NCI-H524 (cell line): ENCODE data around the gene LTN1.

Source experiments
- DNase-seq, 2 experiments: peaks; one replicate each; lab custom pipeline; 2025; lab: John Stamatoyannopoulos, UW

Gene LTN1

DNA sequence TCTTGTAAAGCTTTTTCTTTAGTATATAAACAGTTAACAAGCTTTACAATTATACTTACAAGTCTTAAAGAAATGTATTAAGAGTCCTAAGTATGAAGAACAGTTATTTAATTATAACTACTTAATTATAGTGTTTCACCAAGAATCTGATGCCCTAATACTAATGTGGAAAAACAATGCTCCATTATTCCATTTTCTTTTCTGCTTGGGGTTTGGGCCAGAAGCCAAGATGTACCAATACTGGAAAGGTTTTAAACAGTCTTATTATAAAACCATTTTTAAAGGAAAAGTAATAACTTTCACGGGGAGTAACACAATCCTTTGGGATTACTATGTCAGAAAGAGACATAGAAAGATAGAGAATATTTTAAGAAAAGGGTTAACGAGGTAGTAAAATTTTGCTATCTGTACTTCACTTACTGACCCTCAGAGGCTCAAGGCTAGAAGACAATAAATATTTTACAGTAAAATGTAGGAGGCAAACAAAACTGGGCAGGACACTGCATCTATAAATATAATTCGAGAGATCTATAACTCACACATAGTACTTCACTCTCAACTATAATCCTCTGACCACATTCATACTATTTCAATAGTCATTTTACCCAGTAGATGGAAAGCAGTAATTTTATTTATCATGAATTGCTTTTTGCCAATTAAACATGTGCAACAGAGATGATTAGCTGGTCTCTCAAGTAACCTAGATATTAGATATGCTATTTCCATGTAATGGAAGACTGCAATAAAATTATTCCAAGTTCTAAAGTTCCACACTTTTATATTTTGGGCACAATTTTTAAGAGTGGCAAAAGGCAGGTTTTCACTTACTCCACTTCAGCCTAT lies 63.9 kb downstream of the LTN1 start:
- DNase-seq: no peak

DNA sequence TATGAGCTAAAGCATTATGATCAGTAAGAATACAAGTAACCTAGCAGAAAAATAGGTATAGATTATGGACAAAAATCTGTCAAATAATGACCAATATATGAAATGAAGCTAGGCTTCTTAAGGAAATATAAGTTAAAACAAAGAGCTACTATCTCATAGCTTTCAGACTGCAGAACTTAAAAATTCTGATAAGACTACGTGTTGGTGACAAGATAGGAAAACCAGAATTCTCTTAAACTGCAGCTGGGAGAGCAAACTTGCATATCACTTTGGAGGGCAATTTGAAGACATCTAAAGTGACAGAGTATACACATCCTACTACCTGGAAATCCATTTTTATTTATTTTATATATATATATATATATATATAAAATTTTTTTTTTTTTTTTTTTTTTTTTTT lies 65.5 kb downstream of the LTN1 start:
- DNase-seq: no peak

DNA sequence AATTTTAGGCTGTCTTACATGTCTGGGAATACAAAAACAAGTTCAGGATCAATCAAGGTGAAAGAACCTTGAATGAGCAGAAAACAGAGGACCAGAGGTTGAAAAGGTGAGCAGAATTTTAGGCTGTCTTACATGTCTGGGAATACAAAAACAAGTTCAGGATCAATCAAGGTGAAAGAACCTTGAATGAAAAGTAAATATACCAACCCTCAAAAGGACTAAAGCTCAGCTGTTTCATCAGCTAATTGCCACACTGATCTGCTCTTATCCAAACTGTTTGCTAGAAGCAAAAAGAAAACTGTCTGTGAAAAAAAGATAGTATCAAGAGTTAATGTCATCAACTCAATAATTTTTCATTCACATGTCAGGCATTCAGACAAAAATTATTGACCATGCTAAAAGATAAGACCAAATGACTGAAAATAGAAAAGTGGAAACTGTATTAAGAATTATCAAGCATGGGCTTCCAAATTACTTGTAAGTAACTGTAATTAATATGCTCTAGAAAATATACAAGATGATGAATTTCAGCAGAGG lies 69.2 kb downstream of the LTN1 start:
- DNase-seq: no peak

DNA sequence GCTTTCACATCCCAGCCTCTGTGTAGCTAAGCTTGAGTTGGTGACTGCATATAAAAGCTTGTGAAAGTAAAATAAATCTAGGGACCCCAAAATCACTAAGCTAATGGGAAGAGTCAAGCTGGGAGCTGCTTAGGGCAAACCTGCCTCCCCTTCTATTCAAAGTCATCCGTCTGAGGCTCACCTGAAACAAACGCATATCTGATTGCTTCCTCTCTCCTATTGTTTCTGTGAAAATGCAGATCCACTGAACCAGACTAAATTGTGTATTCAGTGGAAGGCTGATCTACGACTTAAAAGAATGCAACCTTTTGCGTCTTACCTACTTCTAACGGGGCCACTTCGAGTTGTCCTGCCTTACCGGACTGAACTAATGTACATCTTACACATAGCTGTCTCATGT lies 70.3 kb downstream of the LTN1 start:
- DNase-seq: no peak

DNA sequence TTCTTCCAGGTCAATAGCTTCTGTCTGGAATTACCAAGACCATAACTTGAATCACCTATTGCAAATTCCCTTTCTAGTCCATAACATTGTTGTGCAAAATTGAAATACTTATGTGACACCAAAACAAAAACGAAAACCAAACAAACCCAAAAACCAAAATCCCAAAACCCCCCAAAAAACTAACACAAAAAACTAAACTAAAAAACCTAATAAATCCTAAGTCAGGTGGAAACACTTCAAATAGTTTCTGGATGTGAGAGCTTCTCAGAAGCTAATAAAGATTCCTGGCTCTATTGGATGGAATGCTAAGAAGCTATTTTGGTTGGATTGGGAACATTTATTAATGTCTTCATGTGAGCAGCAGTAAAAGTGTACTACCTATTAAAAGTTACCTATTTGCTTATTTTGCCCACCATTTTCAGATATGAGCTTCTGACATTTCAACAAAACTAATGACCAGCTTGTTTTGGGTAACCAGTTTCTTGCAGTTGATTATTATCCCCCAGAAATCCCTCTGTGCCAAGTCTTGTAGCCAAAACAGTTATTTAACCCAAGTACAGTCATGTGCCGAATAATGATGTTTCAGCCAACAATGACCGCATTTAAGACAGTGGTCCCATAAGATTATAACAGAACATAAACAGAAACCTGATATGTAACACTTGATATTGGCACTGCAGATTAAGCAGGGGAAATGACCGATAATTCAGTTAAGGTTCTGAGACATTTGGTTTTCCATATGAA lies 76.4 kb downstream of the LTN1 start:
- no peak for DNase-seq

DNA sequence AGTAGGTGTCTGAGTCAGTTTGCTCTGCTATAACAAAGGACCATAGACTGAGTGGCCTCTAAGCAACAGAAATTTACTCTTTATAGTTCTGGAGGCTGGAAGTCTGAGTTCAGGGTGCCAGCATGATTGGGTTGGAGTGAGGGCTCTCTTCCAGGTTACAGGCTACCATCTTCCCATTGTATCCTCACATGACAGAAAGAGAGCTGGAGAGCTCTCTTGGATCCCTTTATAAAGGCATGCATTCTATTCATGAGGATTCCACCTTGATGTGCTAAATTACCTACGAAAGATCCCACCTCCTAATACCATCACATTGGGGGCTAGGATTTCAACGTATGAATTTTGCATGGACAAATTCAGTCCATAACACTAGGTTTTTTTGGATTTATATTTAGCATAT lies 79.6 kb downstream of the LTN1 start:
- no peak for DNase-seq

DNA sequence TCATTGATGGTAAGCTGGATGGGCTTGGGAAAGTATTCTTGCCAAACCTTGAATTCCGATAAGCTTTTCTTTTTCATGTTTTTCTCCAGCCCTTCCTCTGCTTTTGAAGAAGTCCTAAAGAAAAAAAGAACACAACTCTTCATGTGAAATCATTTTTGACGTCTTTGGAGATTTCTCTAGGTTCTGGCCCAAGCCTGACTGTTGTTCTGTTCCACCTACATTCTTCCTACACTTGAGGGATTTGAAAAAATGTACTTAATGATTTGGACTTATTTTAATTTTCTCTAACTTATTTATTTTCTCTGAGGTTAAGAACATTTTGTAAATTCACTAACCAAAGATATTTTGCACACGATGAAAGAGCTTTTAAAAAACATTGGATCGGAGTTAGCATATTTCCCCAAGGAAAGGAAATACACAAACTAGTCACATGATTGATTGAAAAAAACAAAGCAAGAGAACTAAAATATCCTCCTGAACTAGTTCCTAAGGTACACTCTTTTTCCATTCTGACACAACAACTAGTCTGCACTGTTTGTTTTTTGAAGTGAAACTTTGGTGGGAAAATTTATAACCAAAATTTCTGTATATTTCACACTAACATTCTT lies 82.3 kb downstream of the LTN1 start:
- DNase-seq: no peak

DNA sequence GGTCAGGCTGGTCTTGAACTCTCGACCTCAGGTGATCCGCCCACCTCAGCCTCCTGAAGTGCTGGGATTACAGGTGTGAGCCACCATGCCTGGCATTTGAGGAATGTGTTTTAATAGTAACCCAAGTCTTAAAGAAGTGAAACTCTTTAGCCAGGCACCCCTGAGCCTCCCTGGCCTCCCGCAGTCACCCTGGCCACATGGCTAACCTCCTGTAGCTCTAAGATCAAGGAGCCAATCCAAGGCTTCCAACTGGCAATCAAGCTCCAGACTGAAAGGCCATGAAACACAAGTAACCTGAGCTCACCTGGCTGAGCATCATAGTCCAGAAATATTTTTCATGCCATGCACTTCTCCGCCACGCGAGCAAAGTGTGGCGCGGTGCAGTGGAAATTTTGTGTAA lies 84.3 kb downstream of the LTN1 start:
- no peak for DNase-seq

DNA sequence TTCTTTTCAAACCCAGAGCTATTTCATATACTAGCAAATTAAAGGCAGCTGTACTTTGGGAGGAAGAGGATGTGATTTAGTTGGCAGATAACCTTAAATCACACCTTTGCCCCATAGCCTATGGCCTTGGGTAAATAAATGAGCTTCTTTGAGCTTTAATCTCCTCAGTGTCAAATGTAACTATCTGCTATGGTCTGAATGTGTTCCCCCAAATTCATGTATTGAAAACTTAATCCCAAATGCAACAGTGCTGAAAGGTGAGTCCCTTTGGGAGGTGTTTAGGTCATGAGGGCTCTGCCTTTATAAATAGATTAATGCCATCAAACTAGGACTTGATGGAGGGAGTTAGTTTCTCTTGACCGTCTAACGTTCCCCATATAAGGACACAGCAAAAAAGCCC lies 85.8 kb downstream of the LTN1 start:
- DNase-seq: no peak

DNA sequence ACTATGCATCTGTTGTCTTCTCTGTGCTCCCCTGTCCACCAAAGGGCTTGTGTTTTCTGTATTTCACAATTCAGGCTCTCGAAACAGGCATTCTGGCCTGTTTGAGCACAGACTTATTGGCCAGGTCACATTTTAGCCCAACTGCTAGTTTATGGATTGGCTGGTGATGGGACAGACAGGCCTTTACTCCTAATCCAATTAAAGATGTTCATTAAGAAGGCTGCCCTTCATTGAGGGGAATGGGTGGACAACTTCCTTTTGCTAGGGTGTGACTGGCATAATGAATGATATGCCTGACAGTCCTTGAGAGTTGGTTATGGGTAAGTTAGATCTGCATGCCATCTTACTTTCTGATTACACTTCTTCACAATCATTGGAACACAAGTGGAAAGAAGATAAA lies 86.4 kb downstream of the LTN1 start:
- no peak for DNase-seq

DNA sequence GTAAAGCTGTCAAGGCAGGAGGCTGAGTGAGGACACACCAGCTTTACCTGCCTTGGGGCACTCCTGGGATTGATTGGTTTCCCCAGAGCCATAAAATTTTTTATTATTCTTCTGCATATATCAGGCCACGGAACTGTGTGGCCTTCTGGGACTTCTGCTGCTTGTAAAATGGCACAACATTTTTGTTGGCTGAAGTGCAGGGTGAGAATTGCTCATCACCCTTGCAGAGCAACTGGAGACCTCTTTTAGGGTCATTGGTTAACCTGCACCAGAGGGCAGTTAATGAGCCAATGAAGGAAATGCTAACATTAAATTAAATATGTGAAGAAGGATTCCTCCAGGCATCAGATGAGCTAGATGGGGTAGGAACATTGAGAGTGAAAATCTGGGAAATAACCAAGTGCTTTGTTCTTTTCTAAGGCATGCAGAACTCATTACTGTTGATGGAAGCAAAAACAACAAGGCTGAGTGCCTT lies 87.7 kb downstream of the LTN1 start:
- DNase-seq: no peak

DNA sequence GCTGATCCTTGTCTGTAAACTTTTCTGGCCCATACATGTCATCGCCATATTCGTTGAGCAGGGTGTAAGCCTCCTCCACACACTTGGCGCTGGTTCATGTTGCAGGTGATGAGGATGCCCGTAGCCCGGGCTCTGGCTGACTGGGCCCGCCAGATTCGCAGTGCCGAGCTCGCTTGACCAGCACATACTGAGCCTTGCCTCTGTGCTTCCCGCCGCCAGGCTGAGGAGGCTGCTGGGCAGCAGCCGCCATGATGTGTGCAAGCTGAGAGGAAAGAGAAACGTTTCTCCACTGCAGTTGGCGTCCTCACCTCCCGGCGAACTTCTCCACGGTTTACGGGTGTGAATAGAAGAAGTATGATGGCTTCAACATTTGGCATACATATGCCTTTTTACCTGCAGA lies 89.2 kb downstream of the LTN1 start:
- no peak for DNase-seq

DNA sequence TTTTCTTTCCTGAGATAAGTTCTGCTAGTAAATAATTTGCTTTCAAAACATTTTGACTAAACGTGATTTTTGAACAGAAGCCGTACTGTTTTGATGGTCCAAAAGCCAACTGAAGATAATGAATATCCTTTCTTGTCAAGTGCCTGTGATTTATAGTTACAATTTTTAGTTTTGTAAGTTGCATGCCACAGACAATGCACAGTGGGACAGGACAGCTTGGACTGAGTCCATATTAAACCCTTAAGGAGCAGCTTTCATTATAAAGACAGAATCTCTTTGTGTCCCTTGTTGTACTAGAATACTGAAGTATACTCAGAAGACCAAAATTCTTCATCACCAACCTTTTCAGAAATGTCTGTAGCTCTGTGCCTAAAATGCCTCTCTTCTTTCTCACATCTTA lies 92.2 kb downstream of the LTN1 start:
- no peak for DNase-seq

DNA sequence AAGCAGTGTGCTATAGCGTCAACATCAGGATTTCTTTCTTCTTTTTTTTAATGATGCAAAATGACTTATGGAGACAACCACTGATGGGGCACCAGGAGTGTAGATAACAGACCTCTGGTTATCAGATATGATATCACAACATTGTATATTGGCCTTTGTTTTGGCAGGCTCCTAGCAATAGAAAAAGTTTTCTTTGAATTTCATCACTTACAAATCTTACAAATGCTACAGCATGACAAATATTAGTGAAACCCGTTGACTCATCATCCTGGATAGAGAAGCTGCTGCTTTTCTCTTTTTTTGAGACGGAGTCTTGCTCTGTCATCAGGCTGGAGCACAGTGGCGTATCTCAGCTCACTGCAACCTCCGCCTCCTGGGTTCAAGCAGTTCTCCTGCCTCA lies 92.9 kb downstream of the LTN1 start:
- DNase-seq: no peak

DNA sequence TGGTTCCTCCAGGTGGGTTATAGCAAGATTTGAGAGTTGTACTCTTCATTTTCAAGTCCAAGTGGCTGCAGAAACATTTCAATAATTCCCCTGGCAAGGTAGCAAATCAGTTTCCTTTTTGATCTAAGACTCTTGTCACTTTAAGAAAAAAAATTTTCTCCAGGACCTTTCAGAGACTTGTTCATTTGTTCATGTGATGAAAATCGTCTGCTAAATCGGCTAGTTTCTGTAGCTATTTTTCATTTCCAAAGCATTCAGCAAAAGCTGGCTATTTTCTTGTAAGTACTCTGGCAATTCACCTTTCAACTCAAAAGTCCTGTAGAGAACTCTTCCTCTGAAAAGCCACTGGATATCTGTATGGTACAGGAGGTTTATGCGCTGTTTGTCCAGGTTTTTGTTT lies 93.5 kb downstream of the LTN1 start:
- no peak for DNase-seq

DNA sequence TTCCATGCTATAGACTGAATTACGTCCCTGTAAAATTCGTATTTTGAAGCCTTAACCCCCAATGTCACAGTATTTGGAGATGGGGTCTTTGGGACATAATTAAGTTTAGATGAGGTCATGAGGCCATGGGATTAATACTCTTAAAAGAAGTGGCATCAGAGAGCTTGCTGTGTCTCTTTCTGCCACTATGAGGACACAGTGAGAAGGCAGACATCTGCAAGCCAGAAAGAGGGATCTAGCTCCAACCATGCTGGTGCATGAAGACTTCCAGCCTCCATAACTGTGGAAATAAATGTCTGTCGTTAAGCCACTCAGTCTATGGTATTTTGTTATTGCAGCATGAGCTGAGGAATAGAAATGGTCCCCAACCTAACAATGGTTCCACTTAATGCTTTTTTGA lies 99.0 kb downstream of the LTN1 start:
- no peak for DNase-seq

DNA sequence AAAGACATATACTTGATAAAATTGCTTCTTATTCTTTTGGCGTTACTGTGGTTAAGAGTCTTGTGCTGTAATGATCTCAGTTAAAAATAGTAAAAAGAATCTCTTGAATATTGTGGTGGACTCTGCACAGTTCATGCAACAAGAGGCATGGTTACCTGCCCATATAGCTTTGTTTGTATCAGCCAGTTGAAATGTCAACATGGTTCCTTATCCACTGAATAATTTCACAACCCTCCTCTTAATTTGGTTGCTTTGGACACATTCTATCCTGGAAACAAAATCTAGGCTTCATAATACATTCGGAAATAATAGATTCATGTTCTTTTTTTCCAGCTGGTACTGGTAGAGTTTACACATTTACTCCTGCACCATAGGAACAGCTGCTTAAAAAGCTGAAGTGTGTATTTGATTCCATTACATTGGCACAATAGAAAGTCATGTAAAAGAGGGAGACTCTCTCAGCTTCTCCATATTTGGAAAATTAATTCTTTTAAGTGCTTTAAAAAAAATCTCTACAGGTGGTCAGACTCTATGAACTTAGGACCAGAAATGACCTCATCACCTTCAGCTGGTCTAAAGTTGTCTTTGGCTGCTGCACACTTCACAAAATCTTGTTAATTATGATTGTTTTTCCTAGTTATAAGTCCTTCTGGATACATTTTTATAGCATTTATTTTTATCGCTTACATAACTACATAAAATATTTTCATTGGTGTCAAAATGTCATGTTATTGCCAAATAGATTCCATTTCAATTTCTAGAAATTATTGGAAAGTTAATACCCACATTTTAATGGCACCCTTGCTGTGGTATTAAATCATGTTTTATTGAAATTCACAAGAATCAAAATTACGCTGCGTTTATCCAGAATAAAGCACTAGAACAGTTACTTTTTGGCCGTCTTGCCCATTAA lies 100.2 kb downstream of the LTN1 start:
- peak in 1 of 2 experiments; percentile 40 for DNase-seq

DNA sequence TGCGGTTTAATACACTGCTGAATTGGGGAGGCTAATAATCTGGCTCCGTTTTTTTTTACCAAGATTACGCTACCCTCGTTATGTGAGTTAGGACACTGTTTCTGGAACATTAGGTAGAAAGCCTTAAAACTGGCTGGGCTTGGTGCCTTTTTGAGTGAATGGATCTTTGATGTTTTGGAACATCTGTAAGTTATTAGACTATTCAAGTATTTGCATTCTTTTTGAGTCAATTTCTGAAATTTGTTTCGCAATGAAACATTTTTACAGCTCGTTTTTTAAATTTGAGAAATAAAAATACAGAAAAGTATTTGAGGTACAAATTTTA lies 106.9 kb downstream of the LTN1 start:
- no peak for DNase-seq

DNA sequence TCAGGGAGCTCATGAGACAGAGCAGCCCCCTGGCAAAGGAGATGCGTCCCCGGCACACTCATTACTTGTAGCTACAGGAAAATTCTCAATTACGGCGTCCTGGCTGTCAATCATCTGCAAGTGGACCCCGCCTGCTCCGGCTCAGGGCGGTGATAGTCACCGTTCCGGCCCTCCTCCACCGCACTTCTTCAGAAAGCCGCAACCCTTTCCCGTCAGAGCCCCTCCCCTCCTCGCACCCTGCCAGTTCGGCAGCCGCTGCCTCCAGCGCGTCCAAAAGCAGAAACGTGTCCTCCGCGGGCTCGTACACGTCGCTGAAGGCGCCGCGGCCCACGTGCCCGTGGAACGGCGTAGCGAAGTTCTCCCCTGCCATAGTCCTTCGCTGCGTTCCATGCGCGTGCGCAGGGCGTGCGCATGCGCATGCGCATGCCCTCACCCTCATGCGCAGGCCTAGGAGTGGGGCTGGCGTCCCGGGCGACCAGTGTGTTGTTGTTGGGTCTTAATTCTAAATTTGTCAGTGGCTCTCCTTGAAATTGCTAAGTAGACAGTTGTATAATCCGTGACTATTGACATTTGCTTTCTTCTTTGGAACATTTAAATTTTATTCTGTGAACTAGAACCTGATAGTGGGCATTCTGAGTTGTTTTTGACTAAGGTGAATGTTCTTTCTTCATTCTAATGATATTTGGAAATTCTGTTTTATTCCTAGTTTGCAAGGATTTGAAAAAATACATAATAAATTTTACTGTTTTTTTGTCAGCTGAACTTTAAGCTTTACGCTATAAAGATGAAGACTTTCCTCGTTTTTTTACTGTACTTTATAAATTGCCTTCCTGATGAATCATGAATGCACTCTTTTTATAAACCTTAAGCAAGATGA lies 107.5 kb downstream of the LTN1 start:
- peak; percentile 99 for DNase-seq

DNA sequence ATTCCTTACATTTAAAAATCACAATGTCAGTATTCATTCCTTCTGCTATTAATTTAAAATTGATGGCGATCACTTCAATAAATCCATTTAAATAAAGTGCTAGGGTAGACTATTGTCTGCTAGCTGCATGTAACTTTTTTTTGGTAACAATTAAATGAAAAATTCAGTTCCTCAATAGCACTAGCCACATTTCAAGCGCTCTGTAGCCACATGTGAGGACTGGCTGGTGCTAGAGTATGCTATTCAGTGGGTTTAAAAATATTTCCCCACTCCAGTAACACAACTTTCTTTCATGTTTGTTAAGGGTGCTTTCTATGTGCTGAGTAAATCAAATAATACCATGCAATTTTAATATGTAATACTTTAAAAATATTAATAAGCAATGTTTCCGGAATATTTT lies 108.2 kb downstream of the LTN1 start:
- peak in 1 of 2 experiments; percentile 68 for DNase-seq

DNA sequence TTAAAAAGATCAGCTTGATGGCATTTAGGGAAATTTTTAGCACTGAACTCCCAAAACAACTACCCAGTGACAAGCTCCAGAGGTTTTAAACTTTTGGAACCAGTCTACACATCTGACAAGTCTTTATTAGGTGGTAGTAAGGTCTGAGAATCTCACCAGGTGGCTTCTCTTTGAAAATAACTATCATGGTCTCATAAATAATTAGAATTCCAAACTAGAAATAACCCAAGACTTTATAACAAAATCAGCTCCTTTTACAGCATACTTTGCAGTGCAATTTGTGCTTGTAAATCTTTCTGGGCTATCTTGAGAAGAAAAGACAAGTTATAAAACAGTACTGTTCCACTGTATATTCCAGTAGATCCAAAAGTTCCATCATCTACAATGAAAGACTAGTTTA lies 108.7 kb downstream of the LTN1 start:
- no peak for DNase-seq
